Mesenchymal stem cell (in vitro differentiated cells and primary cell): ENCODE measurements around the gene CBLIF.

ENCODE experiments used
- DNase-seq: peaks from one replicate; pipeline ENCODE4 v3.0.0-alpha.2; 2013
- H2AFZ ChIP-seq: one replicate; pipeline ENCODE4 v1.6.1; 2013; ENCODE audit warnings: low read depth, mild to moderate bottlenecking, control low read depth, inconsistent platforms, low read length, moderate library complexity
- H2AK5ac ChIP-seq: 2 replicates; pipeline ENCODE4 v1.6.1; 2013; ENCODE audit warnings: low read length, moderate library complexity, mild to moderate bottlenecking, inconsistent platforms; ENCODE audit not compliant: severe bottlenecking
- H2BK120ac ChIP-seq: one replicate; pipeline ENCODE4 v1.6.1; 2013; ENCODE audit warnings: low read depth, mild to moderate bottlenecking, inconsistent platforms, low read length, moderate library complexity
- H2BK12ac ChIP-seq, 2 experiments: one replicate each; pipeline ENCODE4 v1.6.1; 2013; ENCODE audit warnings: inconsistent platforms in 2 of 2, low read length in 2 of 2, mild to moderate bottlenecking in 2 of 2, moderate library complexity in 2 of 2, control low read depth in 1 of 2
- H2BK15ac ChIP-seq: one replicate; pipeline ENCODE4 v1.6.1; 2013; ENCODE audit warnings: mild to moderate bottlenecking, low read depth, inconsistent platforms; ENCODE audit not compliant: poor library complexity, severe bottlenecking
- H2BK5ac ChIP-seq: 2 replicates; pipeline ENCODE4 v1.6.1; 2013; ENCODE audit warnings: low read depth, mild to moderate bottlenecking, low read length, control low read depth, inconsistent platforms; ENCODE audit not compliant: poor library complexity, severe bottlenecking
- H3K14ac ChIP-seq, 2 experiments: one replicate each; pipeline ENCODE4 v1.6.1; 2013; ENCODE audit warnings: inconsistent platforms in 2 of 2, low read length in 2 of 2, control low read depth in 1 of 2, mild to moderate bottlenecking in 1 of 2, moderate library complexity in 1 of 2
- H3K18ac ChIP-seq, 2 experiments: one replicate each; pipeline ENCODE4 v1.6.1; 2013; ENCODE audit warnings: inconsistent platforms in 2 of 2, low read length in 2 of 2, control low read depth in 1 of 2, low read depth in 1 of 2, mild to moderate bottlenecking in 1 of 2
- H3K23ac ChIP-seq, 2 experiments: one replicate each; pipeline ENCODE4 v1.6.1; 2013; ENCODE audit warnings: inconsistent platforms in 2 of 2, low read length in 2 of 2, mild to moderate bottlenecking in 2 of 2, moderate library complexity in 2 of 2, control low read depth in 1 of 2
- H3K27ac ChIP-seq: 2 replicates; pipeline ENCODE4 v1.5.1; 2013; ENCODE audit warnings: mild to moderate bottlenecking, moderate library complexity, low read length, control low read depth, inconsistent platforms; ENCODE audit not compliant: poor library complexity, severe bottlenecking
- H3K27me3 ChIP-seq, 2 experiments: 2 replicates each; pipeline versions ENCODE4 v1.6.1 to v1.7.0; 2013; ENCODE audit warnings: low read length in 2 of 2, mild to moderate bottlenecking in 2 of 2, moderate library complexity in 2 of 2, control low read depth in 1 of 2, inconsistent platforms in 1 of 2; ENCODE audit not compliant: control insufficient read depth in 1 of 2, insufficient read depth in 1 of 2
- H3K36me3 ChIP-seq, 2 experiments: 2 replicates each; pipeline versions ENCODE4 v1.6.1 to v1.7.0; 2013; ENCODE audit warnings: low read length in 2 of 2, control low read depth in 1 of 2, inconsistent platforms in 1 of 2, low read depth in 1 of 2, mild to moderate bottlenecking in 1 of 2; ENCODE audit not compliant: insufficient read depth in 2 of 2, control insufficient read depth in 1 of 2
- H3K4ac ChIP-seq, 2 experiments: one replicate each; pipeline ENCODE4 v1.6.1; 2013; ENCODE audit warnings: inconsistent platforms in 2 of 2, low read length in 2 of 2, mild to moderate bottlenecking in 2 of 2, moderate library complexity in 2 of 2, control low read depth in 1 of 2, low read depth in 1 of 2
- H3K4me1 ChIP-seq: 2 replicates; pipeline ENCODE4 v1.6.1; 2013; ENCODE audit warnings: low read depth, low read length, control low read depth; ENCODE audit not compliant: control insufficient read depth, insufficient read depth
- H3K4me2 ChIP-seq: 2 replicates; pipeline ENCODE4 v1.6.1; 2013; ENCODE audit warnings: low read length, mild to moderate bottlenecking, inconsistent platforms; ENCODE audit not compliant: poor library complexity, severe bottlenecking
- H3K4me3 ChIP-seq, 2 experiments: 2 replicates each; pipeline versions ENCODE4 v1.5.1 to v1.7.0; 2013; ENCODE audit warnings: low read length in 2 of 2, mild to moderate bottlenecking in 2 of 2, control low read depth in 1 of 2, low read depth in 1 of 2; ENCODE audit not compliant: insufficient read depth in 1 of 2
- H3K79me1 ChIP-seq: replicated peaks from 2 replicates; pipeline ENCODE4 v1.6.1; 2013; ENCODE audit warnings: mild to moderate bottlenecking, control low read depth, low read length, inconsistent platforms; ENCODE audit not compliant: poor library complexity, severe bottlenecking
- H3K9ac ChIP-seq: 2 replicates; pipeline ENCODE4 v1.7.0; 2013; ENCODE audit warnings: mild to moderate bottlenecking, low read length, moderate library complexity
- H3K9me3 ChIP-seq: 2 replicates; pipeline ENCODE4 v1.7.0; 2013; ENCODE audit warnings: mild to moderate bottlenecking, low read length; ENCODE audit not compliant: control insufficient read depth
- H4K8ac ChIP-seq: one replicate; pipeline ENCODE4 v1.6.1; 2013; ENCODE audit warnings: inconsistent platforms, mild to moderate bottlenecking, low read length, moderate library complexity
- H4K91ac ChIP-seq: one replicate; pipeline ENCODE4 v1.6.1; 2013; ENCODE audit warnings: mild to moderate bottlenecking, low read length, inconsistent platforms
- WGBS: methylation state at CpG from one replicate; pipeline ENCODE4 v1.1.7; 2013; ENCODE audit warnings: mixed read lengths; 5-methylcytosine and 5-hydroxymethylcytosine counted together

Gene CBLIF

GRCh38 chr11:59846556-59846955 is 1.3 kb upstream of the CBLIF start:
- Histone ChIP-seq H4K91ac (no peak overlapping the region), H2AFZ (no peak overlapping the region), H3K14ac (no peak overlapping the region), H3K23ac (no peak overlapping the region), H3K27ac (no peak overlapping the region), H3K18ac (no peak overlapping the region), H2BK15ac (no peak overlapping the region), H3K9me3 (no peaks in the 10 kb centered on the region), H3K4me1 (peaks cover 6% of the 10 kb centered on the region), H3K9ac (no peak overlapping the region), H2BK5ac (no peak overlapping the region), H3K4ac (no peak overlapping the region), H4K8ac (no peak overlapping the region), H3K4me3 (no peak overlapping the region), H2BK12ac (no peak overlapping the region), H3K79me1 (no peaks in the 10 kb centered on the region), H3K36me3 (no peaks in the 10 kb centered on the region), H2BK120ac (no peak overlapping the region), H3K4me2 (no peak overlapping the region), H2AK5ac (no peak overlapping the region), H3K27me3 (no peaks in the 10 kb centered on the region)
- no peak for DNase-seq
- WGBS = 49% methylated on average over 3 of the region's 5 CpGs

GRCh38 chr11:59842316-59842715 is 3.0 kb downstream of the CBLIF start:
- H3K23ac ChIP-seq = no peak overlapping the region
- no peak overlapping the region for H2BK12ac ChIP-seq
- no peak for DNase-seq
- H3K79me1 ChIP-seq = no peaks in the 10 kb centered on the region
- no peak overlapping the region for H4K91ac ChIP-seq
- H2BK120ac ChIP-seq = no peak overlapping the region
- H3K36me3 ChIP-seq = no peaks in the 10 kb centered on the region
- no peak overlapping the region for H2BK15ac ChIP-seq
- no peaks in the 10 kb centered on the region for H3K27me3 ChIP-seq
- no peak overlapping the region for H3K14ac ChIP-seq
- no peak overlapping the region for H2AFZ ChIP-seq
- H3K18ac ChIP-seq = no peak overlapping the region
- H3K9me3 ChIP-seq = no peaks in the 10 kb centered on the region
- H3K9ac ChIP-seq = no peak overlapping the region
- H3K4me2 ChIP-seq = no peak overlapping the region
- H3K4me3 ChIP-seq = no peak overlapping the region
- no peak overlapping the region for H3K4ac ChIP-seq
- H3K4me1 ChIP-seq = no peaks in the 10 kb centered on the region
- 88% methylated on average over 12 of the region's 12 CpGs for WGBS
- no peak overlapping the region for H2AK5ac ChIP-seq
- H2BK5ac ChIP-seq = no peak overlapping the region
- H3K27ac ChIP-seq = no peak overlapping the region
- H4K8ac ChIP-seq = no peak overlapping the region

- Histone ChIP-seq H2BK12ac (no peak overlapping the region), H2BK5ac (no peak overlapping the region), H3K79me1 (no peaks in the 10 kb centered on the region), H3K4me2 (no peak overlapping the region), H3K27me3 (no peaks in the 10 kb centered on the region), H3K4me3 (no peak overlapping the region), H2BK15ac (no peak overlapping the region), H3K14ac (no peak overlapping the region), H4K91ac (no peak overlapping the region), H4K8ac (no peak overlapping the region), H3K27ac (no peak overlapping the region), H3K9ac (no peak overlapping the region), H2BK120ac (no peak overlapping the region), H2AFZ (no peak overlapping the region), H3K36me3 (no peaks in the 10 kb centered on the region), H3K23ac (no peak overlapping the region), H3K4ac (no peak overlapping the region), H3K18ac (no peak overlapping the region), H3K4me1 (no peaks in the 10 kb centered on the region), H2AK5ac (no peak overlapping the region), H3K9me3 (no peaks in the 10 kb centered on the region)
- no peak for DNase-seq
- 79% methylated on average over 2 of the region's 2 CpGs for WGBS
These were observed 3.8 kb downstream of the CBLIF start for GRCh38 chr11:59841514-59841913.

- Histone ChIP-seq H2BK15ac (no peak overlapping the region), H3K9me3 (no peaks in the 10 kb centered on the region), H3K4me2 (no peak overlapping the region), H3K4me1 (no peaks in the 10 kb centered on the region), H4K91ac (no peak overlapping the region), H3K4me3 (no peak overlapping the region), H3K23ac (no peak overlapping the region), H2BK12ac (no peak overlapping the region), H2BK120ac (no peak overlapping the region), H3K4ac (no peak overlapping the region), H2AFZ (no peak overlapping the region), H2AK5ac (no peak overlapping the region), H2BK5ac (no peak overlapping the region), H3K9ac (no peak overlapping the region), H4K8ac (no peak overlapping the region), H3K27ac (no peak overlapping the region), H3K36me3 (no peaks in the 10 kb centered on the region), H3K14ac (no peak overlapping the region), H3K18ac (no peak overlapping the region), H3K27me3 (no peaks in the 10 kb centered on the region), H3K79me1 (no peaks in the 10 kb centered on the region)
- no peak for DNase-seq
These were observed 5.7 kb downstream of the CBLIF start for GRCh38 chr11:59839615-59840014.
